Right lobe of liver (tissue), 4 donors: ENCODE measurements around the gene RGL1.

Experiments used
- CTCF ChIP-seq, 4 donors: fragments of 200-600 bp in 3 of 4; fragments of 450-650 bp in 1 of 4; IDR thresholded peaks; one replicate each; pipeline versions ENCODE4 v1.5.1 to v1.8.0; 2016 to 2022; ENCODE audit warnings: antibody characterized with exemption in 4 of 4, mild to moderate bottlenecking in 2 of 4
- POLR2A ChIP-seq: fragments of 450-650 bp; IDR thresholded peaks from one replicate; pipeline ENCODE4 v1.6.1; 2017; ENCODE audit warnings: antibody characterized with exemption, mild to moderate bottlenecking
- donor health status: DM: no; HTN: no; CAD: no.
- donor health status: DM: no; HTN: no; CAD: no.
- donor health status: DM: no; HTN: yes; CAD: no.

DNA sequence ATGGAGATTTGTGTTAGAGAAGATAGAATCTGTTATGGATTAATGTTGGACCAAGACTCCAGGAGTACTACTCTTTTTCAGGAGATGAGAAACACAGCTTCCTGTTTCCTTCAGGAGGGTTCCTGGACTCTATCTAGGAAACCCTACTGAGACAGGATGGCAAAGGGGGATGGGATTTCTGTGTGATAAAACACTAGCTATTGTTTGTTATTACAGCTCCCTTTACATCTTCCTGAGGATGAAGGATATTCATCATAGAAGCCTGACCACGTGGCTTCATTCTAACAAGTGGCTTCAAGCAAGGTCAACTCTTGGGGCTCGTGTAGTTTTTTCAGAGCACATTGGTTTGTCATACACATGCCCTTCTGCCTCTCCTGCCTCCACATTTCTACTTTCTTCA, 33.3 kb downstream of the RGL1 start:
- no peak for TF ChIP-seq CTCF (IDR thresholded peaks at IDR 0.05)
- TF ChIP-seq POLR2A = no peak
